Caki2 (cell line): ENCODE data around the gene PROM1. TPM values are rescaled to one million over a fixed set of nuclear protein-coding genes. Genes with fewer than 3 reads are reported as not detected.
A peak's percentile ranks its signal among the peaks of the same experiment; 100 is the strongest.

Experiments
- DNase-seq: peaks from one replicate; pipeline ENCODE4 v3.0.0-alpha.2; 2015; ENCODE audit warnings: low read depth
- in situ Hi-C: cut with HindIII; loops from 2 replicates; pipeline ENCODE4 v1.10.0; 2016; ENCODE audit warnings: low sequenced_read_pairs, low pct_unique_long_range_greater_than_20kb, mixed read lengths
- total RNA-seq: library from RNA; depleted of rRNA; stranded (reverse); fragments of >200 nt; shearing (Covaris generic); gene quantifications from 2 replicates; pipeline ENCODE4 v1.2.3, GENCODE V29; 2014; ENCODE audit warnings: low replicate concordance

Gene PROM1
- total RNA-seq, 1 experiment from 2014 or later: 0.17 TPM

- DNase-seq: no peak
- in situ Hi-C loops: no loop called here
Measured at GRCh38 chr4:16075975-16076757, 7.7 kb downstream of the PROM1 start.

DNA sequence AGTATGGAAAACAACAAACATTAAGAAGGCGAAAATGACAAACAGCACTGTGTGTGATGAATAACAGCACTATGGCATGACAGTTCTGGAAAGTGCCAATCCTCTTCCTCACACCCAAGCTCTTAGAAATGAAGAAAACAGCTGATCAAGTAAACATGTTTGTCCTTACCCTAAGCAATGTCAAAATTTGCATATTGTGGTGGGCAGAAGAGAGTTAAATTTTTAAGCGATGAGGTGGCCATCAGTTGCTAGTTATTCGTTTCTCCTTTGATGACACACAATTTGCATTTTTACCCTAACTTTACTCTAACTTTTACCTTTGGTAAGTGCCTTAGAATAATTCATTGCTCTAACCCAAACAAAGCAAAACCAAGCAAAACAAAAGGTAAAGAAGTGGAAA is 8.8 kb downstream of the PROM1 start:
- in situ Hi-C loops: no loop called here
- DNase-seq: peak; percentile 62

- in situ Hi-C loops: no loop called here
Measured at GRCh38 chr4:16072168-16072567, 11.7 kb downstream of the PROM1 start.

GRCh38 chr4:16070203-16070602 is 13.6 kb downstream of the PROM1 start:
- in situ Hi-C loops: no loop called here
- no peak for DNase-seq

More at GRCh38 chr4:16072168-16072567, 11.7 kb downstream of the PROM1 start:
- DNase-seq: no peak

DNA sequence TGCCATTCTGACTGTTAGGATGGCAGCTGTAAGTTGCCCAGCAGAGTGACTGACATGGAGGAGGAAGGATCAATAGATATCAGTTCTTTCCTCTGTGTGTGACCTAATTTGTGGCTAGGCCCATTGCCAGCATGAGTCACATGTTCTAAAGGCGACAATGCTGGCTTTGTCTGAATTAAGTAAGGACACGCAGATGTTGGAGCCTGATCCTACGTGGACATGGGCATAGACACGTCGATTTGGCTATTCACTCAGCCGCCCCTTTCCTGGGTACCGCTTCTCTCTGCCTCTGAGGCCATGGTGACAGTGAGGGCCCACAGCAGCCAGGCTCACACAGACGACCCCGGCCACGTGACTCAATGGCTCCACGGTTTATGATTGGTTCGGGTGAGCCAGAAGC is 16.3 kb downstream of the PROM1 start:
- in situ Hi-C loops: no loop called here
- no peak for DNase-seq

- in situ Hi-C loops: no loop called here
- no peak for DNase-seq
Measured at GRCh38 chr4:16066586-16067128, 17.2 kb downstream of the PROM1 start.

DNA sequence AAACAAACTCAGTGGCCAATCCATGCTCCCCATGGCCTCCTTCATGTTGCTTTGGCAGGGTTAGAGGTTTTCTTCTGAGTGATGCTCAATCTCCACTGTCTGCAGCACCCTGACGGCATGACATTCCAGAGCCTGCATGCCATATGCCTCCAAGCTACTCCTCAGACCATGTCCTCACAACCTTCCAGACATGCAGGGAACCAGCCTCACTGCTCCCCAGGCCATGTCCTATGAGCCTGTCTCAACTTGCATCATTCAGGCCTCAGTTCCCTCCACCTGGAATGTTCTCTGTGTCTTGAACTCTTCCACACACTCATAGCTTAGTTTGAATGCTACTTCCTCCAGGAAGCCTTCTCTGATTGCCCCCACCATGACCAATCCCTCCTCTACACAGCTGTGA is 18.8 kb downstream of the PROM1 start:
- no peak for DNase-seq
- in situ Hi-C loops: no loop called here

DNA sequence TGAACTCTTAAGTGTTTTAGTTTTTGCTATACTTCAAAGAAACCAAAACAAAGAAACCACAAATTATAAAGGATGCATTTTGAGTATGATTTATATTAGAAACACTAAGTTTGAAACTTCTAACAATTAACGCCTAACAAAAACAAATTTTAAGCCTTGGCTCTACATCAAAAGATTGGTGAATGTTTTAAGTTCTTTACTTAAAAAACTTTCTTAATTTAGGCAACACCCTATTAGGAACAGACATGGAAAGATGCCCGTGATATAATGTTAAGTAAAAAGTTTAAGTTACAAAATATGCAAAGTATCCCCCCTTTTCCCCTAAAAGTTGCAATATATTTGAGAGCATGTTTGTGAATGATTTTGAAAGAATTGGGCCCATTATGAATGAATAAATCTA is 21.2 kb downstream of the PROM1 start:
- in situ Hi-C loops: no loop called here
- DNase-seq: no peak

DNA sequence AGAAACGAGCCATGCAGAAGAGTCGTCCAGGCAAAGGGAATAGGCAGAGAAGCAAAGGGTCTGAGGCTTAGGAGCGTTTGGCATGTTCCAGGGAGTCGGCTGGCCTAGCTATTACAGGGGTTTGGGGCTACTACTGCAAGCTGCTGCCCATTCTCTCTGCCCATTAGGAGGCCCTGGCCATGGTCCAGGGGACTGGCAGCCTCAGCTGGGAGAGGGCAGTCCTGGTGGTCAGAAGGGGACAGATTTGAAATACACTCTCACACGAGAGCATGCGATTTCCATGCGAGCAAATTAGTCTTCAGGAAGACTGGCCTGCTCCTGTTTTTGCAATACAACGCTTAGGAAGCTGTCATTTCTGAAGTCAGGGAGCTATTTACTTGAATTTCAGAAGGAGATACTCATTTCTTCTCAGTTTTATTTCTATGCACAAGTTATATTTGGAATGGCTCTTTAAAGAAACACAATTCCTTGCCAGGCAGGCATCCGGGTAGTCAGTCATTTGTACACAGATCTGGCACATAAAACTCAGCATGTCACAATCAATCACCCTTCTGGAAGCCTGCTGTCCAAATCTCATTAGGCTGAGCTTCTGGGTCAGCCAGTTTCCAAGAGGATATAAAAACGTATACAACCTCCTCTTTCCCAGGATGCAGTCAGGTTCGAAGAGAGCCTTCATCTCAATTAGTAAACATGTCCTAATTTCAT is 27.0 kb downstream of the PROM1 start:
- in situ Hi-C loops: no loop called here
- DNase-seq: no peak

DNA sequence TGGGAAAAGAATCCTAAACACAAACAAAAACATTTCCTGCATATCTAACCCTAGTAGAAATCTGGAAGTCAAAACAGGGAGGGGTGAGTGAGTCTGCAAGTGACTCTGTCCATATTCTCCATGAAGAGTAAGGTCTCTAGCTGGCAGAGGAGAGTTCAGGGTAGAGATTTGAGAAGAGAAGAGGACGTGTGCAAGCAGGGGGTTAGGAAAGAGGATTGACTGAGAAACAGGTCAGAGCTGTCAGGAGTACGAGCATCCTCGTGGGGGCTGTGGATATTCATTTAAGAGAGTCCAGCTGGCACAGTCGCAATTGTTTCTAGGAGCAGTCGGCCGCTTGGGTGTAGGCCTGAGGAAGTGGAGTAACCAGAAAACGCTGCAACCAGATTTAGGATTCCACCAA is 27.9 kb downstream of the PROM1 start:
- in situ Hi-C loops: no loop called here
- DNase-seq: no peak

- in situ Hi-C loops: no loop called here
Measured at GRCh38 chr4:16055471-16055870, 28.4 kb downstream of the PROM1 start.

GRCh38 chr4:16052939-16053338 is 30.9 kb downstream of the PROM1 start:
- DNase-seq: no peak
- in situ Hi-C loops: no loop called here

More at GRCh38 chr4:16055471-16055870, 28.4 kb downstream of the PROM1 start:
- no peak for DNase-seq

DNA sequence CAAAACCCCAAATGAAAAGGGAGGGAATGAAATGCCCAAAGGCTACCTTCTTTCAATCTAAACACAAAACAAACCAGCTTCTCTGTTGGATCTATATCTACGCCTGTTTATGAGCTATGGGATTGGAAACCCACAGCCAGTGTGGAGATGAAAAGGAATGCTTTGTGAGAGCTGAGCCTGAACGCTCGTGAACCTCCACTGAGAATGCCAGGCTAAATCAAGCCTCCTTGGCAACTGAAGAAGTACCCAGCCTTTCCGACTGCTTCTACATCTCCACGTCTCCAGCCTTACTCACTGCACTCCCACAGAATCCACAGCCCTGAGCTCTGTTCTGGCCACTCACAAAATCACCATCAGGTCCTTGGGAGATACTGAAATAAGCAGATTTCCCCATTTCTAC is 31.8 kb downstream of the PROM1 start:
- no peak for DNase-seq

GRCh38 chr4:16051132-16051531 is 32.7 kb downstream of the PROM1 start:
- in situ Hi-C loops: no loop called here
- no peak for DNase-seq

More for the DNA sequence above, 31.8 kb downstream of the PROM1 start:
- in situ Hi-C loops: no loop called here

- DNase-seq: no peak
- in situ Hi-C loops: no loop called here
Measured at GRCh38 chr4:16050669-16051068, 33.2 kb downstream of the PROM1 start.

DNA sequence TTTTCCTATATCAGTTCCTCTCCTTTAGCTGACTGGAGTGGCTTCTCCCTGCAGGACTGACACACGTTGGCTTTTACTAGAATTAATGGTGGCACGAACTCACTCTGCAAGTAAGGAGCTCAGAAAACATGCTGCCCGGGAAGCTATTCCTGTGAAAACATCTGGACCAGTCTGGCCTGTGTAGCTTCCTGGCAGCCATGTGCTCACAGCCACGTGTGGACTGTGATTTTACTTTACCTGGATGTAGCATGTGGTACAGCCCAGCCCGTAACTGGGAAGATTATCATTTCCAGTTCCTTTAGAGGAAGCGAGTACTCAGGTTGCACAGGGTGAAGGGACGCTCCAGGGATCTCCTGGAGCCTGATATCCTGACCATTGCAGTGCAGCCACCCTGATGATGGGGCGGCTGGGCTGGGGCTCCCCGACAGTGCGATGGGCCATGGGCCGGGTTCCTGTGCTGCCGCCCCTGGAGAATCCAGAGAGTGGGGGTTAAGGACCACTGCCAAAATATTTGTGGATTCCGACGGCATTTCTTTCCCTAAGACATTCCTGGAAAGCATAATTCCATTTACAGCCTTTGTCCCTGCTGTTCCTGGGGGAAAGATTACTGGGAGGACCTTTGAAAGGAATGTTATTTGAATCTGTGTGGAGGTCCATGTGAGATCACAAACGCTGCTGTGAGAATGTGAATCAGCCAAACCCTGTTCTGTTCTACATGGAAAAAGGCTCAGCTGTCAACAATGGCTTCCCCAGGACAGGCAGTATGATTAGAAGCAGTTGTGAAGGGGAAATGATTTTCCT is 35.0 kb downstream of the PROM1 start:
- DNase-seq: no peak
- in situ Hi-C loops: loop anchor here (25.0 kb wide), 1 partner anchor 163 kb away; no protein-coding TSS in a partner anchor

- peak; percentile 14 for DNase-seq
- in situ Hi-C loops: loop anchor here (25.0 kb wide), 1 partner anchor 167 kb away; no protein-coding TSS in a partner anchor
Measured at GRCh38 chr4:16045687-16046086, 38.1 kb downstream of the PROM1 start.

DNA sequence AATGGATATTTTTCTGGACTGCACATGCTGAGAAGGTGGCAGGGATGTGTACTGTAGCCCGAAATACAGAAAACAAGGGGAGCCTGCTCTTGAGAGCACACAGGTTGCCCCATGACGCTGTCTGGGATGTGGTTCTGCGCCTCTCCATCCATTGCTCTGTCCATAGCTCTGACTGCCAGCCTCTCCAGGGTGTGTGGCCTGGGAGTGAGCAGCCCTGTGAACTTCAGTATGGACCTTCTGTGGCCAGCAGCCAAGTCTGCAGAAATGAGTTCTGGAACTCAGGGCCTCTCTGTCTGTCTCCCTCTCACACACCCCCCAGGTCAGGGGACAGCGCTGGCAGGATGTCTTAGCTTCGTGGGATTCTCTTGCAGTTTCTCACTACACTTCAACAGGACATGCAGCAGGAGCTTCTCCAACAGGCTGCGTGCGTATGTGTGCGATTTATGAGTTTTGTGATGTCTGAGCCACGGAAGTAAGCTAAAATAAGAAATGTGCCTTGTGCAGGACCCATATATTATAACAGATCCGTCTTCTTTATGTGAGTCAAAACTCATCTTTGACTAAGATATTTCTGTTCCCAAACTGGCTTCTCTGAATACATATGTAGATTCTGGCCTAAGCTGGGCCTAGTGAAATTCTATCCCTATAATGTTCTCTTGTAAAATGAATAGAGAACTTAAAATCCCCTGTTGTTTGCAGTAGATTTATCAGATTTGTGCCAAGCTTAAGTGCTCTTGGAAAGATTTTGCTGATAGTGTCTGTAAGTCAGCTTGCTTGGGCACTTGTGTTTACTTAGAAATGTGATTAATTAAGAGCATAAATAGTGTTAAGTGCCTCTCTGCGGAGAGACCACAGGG is 40.0 kb downstream of the PROM1 start:
- in situ Hi-C loops: loop anchor here (25.0 kb wide), 1 partner anchor 168 kb away; no protein-coding TSS in a partner anchor
- no peak for DNase-seq
